Measurements from ENCODE around the gene PYCARD.

PYCARD gene

DNA sequence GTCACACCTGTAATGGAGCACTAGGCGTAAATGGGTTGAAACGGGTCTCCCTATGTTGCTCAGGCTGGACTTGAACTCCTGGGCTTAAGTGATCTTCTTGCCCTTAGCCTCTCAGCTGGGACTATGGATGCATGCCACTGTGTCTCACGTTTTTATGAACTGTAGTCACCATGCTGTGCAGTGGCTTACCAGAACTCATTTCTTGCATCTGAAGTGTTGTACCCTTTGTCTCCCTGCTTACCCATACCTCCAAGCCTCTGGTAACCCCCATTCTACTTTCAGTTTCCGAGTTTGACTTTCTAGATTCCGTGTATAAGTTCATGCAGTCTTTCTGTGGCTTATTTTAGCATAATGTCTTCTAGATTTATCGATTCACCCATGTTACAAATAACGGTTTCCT, 7.7 kb downstream of the PYCARD start:
- Histone ChIP-seq H3K27me3 (ENCODE audit: insufficient read depth, insufficient read length) (no peaks in the 10 kb centered on the region), H3K9me3 (ENCODE audit: insufficient read depth, low read length) (no peaks in the 10 kb centered on the region), H3K9ac (ENCODE audit: insufficient read length, low read depth) (no peak overlapping the region), H3K36me3 (ENCODE audit: insufficient read depth, insufficient read length, low read length) (peaks cover 83% of the 10 kb centered on the region), H3K4me3 (ENCODE audit: insufficient read length, low read depth) (no peak overlapping the region), H3K4me1 (ENCODE audit: insufficient read depth, insufficient read length) (no peaks in the 10 kb centered on the region)
- TF ChIP-seq YY1 (IDR thresholded peaks at IDR 0.05; ENCODE audit: insufficient read depth, insufficient read length) (no peak), SUZ12 (IDR thresholded peaks at IDR 0.05; ENCODE audit: extremely low read depth, insufficient read depth, insufficient read length) (no peak), ZNF274 (IDR thresholded peaks at IDR 0.05; ENCODE audit: low read depth, low read length) (no peak)
- DNase-seq (ENCODE audit: low read depth, low spot score): no peak

DNA sequence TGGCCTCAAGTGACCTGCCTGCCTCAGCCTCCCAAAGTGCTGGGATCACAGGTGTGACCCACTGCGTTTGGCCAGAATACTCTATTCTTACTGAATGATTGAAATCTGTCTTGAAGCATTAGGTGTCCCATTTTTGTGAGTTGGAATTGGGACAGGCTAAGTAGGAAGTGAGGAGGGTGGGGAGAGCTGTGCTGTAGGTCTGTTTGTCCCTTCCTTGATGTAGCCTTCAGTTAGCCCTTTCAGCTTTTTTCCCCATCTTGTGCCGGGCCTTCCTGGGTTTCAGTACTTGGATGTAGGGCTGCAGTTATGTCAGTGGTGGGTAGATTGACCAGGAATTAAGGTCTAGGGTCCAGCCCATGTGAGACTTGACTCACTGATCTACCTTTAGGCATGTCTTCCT, 8.7 kb downstream of the PYCARD start:
- no peaks in the 10 kb centered on the region for H3K27me3 ChIP-seq (ENCODE audit: insufficient read depth, insufficient read length)
- peaks cover 87% of the 10 kb centered on the region for H3K36me3 ChIP-seq (ENCODE audit: insufficient read depth, insufficient read length, low read length)
- no peak for DNase-seq (ENCODE audit: low read depth, low spot score)
- H3K9ac ChIP-seq (ENCODE audit: insufficient read length, low read depth): no peak overlapping the region
- no peaks in the 10 kb centered on the region for H3K9me3 ChIP-seq (ENCODE audit: insufficient read depth, low read length)
- H3K4me1 ChIP-seq (ENCODE audit: insufficient read depth, insufficient read length): no peaks in the 10 kb centered on the region
- H3K4me3 ChIP-seq (ENCODE audit: insufficient read length, low read depth): no peak overlapping the region
- TF ChIP-seq ZNF274 (IDR thresholded peaks at IDR 0.05; ENCODE audit: low read depth, low read length) (no peak), SUZ12 (IDR thresholded peaks at IDR 0.05; ENCODE audit: extremely low read depth, insufficient read depth, insufficient read length) (no peak), YY1 (IDR thresholded peaks at IDR 0.05; ENCODE audit: insufficient read depth, insufficient read length) (no peak)

DNA sequence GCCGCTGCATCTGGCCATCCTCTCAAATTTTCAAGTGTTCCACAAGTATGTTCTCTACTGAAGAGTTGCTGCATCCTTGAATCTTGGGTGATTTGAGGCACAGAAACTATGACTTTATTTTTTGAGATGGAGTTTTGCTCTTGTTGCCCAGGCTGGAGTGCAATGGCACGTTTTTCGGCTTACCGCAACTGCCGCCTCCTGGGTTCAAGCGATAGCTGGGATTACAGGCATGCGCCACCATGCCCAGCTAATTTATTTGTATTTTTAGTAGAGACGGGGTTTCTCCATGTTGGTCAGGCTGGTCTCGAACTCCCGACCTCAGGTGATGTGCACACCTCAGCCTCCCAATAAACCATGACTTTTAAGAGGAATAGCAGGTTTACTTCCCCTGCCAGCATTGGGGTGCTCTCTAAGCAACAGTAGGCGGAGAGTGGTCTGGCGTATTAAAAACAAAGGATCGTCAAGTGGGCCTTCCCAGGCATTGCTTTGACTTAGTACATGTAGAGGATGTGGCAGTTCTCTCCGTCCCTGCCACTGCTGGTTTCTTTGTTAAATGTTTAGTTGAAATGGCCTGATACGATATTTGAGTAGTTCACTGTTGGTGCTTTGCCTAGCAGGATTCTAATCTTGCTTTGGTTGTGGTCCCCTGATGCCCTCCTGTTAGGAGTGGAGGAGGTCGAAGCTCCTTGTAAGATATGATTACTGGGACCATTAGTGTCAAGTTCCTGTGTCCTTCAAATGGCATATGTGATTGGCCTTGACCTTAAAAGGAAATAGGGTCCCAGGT, 9.5 kb downstream of the PYCARD start:
- H3K36me3 ChIP-seq (ENCODE audit: insufficient read depth, insufficient read length, low read length): peaks cover 91% of the 10 kb centered on the region
- H3K9ac ChIP-seq (ENCODE audit: insufficient read length, low read depth): no peak overlapping the region
- no peaks in the 10 kb centered on the region for H3K27me3 ChIP-seq (ENCODE audit: insufficient read depth, insufficient read length)
- no peaks in the 10 kb centered on the region for H3K4me1 ChIP-seq (ENCODE audit: insufficient read depth, insufficient read length)
- no peak for TF ChIP-seq YY1 (IDR thresholded peaks at IDR 0.05; ENCODE audit: insufficient read depth, insufficient read length)
- no peak for TF ChIP-seq ZNF274 (IDR thresholded peaks at IDR 0.05; ENCODE audit: low read depth, low read length)
- no peak for TF ChIP-seq SUZ12 (IDR thresholded peaks at IDR 0.05; ENCODE audit: extremely low read depth, insufficient read depth, insufficient read length)
- H3K9me3 ChIP-seq (ENCODE audit: insufficient read depth, low read length): no peaks in the 10 kb centered on the region
- no peak for DNase-seq (ENCODE audit: low read depth, low spot score)
- no peak overlapping the region for H3K4me3 ChIP-seq (ENCODE audit: insufficient read length, low read depth)

DNA sequence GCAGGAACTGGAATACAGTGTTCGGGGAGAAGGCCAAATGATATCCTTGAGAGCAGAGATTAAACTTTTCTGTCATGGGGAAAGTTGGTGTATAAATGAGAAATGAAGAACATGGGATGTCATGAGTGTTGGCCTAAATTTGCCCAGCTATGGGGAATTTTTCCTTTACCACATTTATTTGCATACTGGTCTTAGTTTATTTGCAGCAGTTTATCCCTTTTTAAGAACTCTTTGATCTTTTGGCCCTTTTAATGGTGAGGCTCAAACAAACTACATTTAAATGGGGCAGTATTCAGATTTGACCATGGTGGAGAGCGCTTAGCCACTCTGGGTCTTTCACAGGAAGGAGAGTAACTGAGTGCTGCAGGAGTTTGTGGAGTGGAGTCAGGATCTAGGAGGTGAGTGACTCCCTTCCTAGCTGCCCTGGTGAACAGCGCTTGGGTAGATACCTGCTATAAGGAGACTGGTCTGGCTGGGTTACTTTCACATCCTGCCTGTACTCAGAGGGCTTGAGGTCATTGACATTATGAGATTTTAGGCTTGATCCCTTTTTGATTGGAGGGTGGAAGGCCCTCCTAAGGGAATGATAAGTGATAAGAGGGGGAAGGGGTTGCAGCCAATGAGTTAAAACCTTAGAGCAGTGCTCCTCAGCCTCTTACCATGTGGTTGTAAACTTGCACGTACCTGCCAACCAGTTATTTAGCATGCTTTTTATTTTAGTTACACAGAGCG, 10.7 kb downstream of the PYCARD start:
- H3K4me1 ChIP-seq (ENCODE audit: insufficient read depth, insufficient read length): no peaks in the 10 kb centered on the region
- H3K27me3 ChIP-seq (ENCODE audit: insufficient read depth, insufficient read length): no peaks in the 10 kb centered on the region
- H3K36me3 ChIP-seq (ENCODE audit: insufficient read depth, insufficient read length, low read length): peaks cover 99% of the 10 kb centered on the region
- no peaks in the 10 kb centered on the region for H3K9me3 ChIP-seq (ENCODE audit: insufficient read depth, low read length)
- H3K9ac ChIP-seq (ENCODE audit: insufficient read length, low read depth): no peak overlapping the region
- TF ChIP-seq SUZ12 (IDR thresholded peaks at IDR 0.05; ENCODE audit: extremely low read depth, insufficient read depth, insufficient read length) (no peak), ZNF274 (IDR thresholded peaks at IDR 0.05; ENCODE audit: low read depth, low read length) (no peak), YY1 (IDR thresholded peaks at IDR 0.05; ENCODE audit: insufficient read depth, insufficient read length) (no peak)
- DNase-seq (ENCODE audit: low read depth, low spot score): no peak
- H3K4me3 ChIP-seq (ENCODE audit: insufficient read length, low read depth): no peak overlapping the region

DNA sequence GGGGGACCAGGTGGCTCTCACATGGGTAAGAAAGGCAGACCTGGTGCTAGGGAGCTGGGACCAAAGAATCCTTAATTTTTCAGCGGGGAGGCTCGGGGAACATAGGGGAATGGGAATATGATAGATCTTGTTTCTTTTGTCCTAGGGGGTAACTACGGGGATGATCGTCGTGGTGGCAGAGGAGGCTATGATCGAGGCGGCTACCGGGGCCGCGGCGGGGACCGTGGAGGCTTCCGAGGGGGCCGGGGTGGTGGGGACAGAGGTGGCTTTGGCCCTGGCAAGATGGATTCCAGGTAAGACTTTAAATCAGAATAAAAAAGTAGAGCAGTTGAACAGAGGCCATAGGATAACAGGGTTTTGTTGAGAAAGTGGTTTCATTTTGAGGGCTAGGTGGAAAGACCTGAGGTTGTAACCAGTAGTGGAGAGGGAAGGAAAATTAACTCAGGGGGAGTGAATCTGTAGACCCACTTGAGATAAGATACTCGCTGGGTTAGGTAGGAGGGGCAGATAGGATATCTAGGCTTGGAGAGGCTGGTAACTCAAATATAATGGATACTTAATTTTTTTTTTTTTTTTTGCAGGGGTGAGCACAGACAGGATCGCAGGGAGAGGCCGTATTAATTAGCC, 11.6 kb downstream of the PYCARD start:
- no peak for DNase-seq (ENCODE audit: low read depth, low spot score)
- H3K4me3 ChIP-seq (ENCODE audit: insufficient read length, low read depth): no peak overlapping the region
- H3K9ac ChIP-seq (ENCODE audit: insufficient read length, low read depth): no peak overlapping the region

DNA sequence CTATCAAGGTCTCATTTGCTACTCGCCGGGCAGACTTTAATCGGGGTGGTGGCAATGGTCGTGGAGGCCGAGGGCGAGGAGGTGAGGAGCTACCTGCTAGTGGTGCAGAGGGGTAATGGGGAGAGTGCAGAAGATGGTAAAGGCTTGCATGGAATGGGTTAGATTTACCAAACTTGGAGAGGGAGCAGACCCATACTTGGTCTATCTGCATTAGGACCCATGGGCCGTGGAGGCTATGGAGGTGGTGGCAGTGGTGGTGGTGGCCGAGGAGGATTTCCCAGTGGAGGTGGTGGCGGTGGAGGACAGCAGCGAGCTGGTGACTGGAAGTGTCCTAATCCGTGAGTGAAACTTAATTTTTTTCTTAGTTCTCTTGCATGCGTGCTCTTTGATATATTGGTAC, 12.5 kb downstream of the PYCARD start:
- Histone ChIP-seq H3K9ac (ENCODE audit: insufficient read length, low read depth) (no peak overlapping the region), H3K36me3 (ENCODE audit: insufficient read depth, insufficient read length, low read length) (peaks cover 100% of the 10 kb centered on the region), H3K9me3 (ENCODE audit: insufficient read depth, low read length) (no peaks in the 10 kb centered on the region), H3K4me1 (ENCODE audit: insufficient read depth, insufficient read length) (no peaks in the 10 kb centered on the region), H3K27me3 (ENCODE audit: insufficient read depth, insufficient read length) (no peaks in the 10 kb centered on the region), H3K4me3 (ENCODE audit: insufficient read length, low read depth) (no peak overlapping the region)
- TF ChIP-seq SUZ12 (IDR thresholded peaks at IDR 0.05; ENCODE audit: extremely low read depth, insufficient read depth, insufficient read length) (no peak), YY1 (IDR thresholded peaks at IDR 0.05; ENCODE audit: insufficient read depth, insufficient read length) (no peak)
- no peak for DNase-seq (ENCODE audit: low read depth, low spot score)

More for the DNA sequence above, 11.6 kb downstream of the PYCARD start:
- H3K27me3 ChIP-seq (ENCODE audit: insufficient read depth, insufficient read length): no peaks in the 10 kb centered on the region
- H3K4me1 ChIP-seq (ENCODE audit: insufficient read depth, insufficient read length): no peaks in the 10 kb centered on the region
- H3K9me3 ChIP-seq (ENCODE audit: insufficient read depth, low read length): no peaks in the 10 kb centered on the region
- peaks cover 100% of the 10 kb centered on the region for H3K36me3 ChIP-seq (ENCODE audit: insufficient read depth, insufficient read length, low read length)
- TF ChIP-seq SUZ12 (IDR thresholded peaks at IDR 0.05; ENCODE audit: extremely low read depth, insufficient read depth, insufficient read length) (no peak), ZNF274 (IDR thresholded peaks at IDR 0.05; ENCODE audit: low read depth, low read length) (no peak), YY1 (IDR thresholded peaks at IDR 0.05; ENCODE audit: insufficient read depth, insufficient read length) (no peak)

DNA sequence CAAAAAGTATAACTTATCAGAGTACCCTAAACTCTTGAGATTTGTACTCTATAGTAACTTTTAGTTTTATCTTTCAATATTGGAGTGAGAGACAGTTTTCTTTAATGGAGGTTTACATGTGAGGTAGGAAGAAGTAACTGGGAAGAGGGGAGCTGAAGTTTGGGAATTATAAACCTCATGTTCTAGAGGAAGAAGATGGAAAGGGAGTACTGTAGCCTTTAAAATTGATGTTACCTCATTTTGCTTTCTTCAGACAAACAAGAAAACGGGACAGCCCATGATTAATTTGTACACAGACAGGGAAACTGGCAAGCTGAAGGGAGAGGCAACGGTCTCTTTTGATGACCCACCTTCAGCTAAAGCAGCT, 13.2 kb downstream of the PYCARD start:
- H3K4me3 ChIP-seq (ENCODE audit: insufficient read length, low read depth): no peak overlapping the region
- peaks cover 99% of the 10 kb centered on the region for H3K36me3 ChIP-seq (ENCODE audit: insufficient read depth, insufficient read length, low read length)
- H3K27me3 ChIP-seq (ENCODE audit: insufficient read depth, insufficient read length): no peaks in the 10 kb centered on the region
- no peak overlapping the region for H3K9ac ChIP-seq (ENCODE audit: insufficient read length, low read depth)
- no peak for DNase-seq (ENCODE audit: low read depth, low spot score)
- H3K4me1 ChIP-seq (ENCODE audit: insufficient read depth, insufficient read length): no peaks in the 10 kb centered on the region
- H3K9me3 ChIP-seq (ENCODE audit: insufficient read depth, low read length): no peaks in the 10 kb centered on the region
- TF ChIP-seq ZNF274 (IDR thresholded peaks at IDR 0.05; ENCODE audit: low read depth, low read length) (no peak), SUZ12 (IDR thresholded peaks at IDR 0.05; ENCODE audit: extremely low read depth, insufficient read depth, insufficient read length) (no peak), YY1 (IDR thresholded peaks at IDR 0.05; ENCODE audit: insufficient read depth, insufficient read length) (no peak)

Measured in NT2/D1 (cell line).